Thoracic aorta (tissue), 2 donors: Measurements from ENCODE around the gene UBE2J2. TPM values are rescaled to one million over a fixed set of nuclear protein-coding genes. Genes with fewer than 3 reads are reported as not detected.
"Not testable (repeated sequence)": the region's sequence is repeated elsewhere in the genome, so short reads cannot be mapped to it uniquely, and the experiment has no call there.

Source experiments
- ATAC-seq: fragments of 150-250 bp; one replicate; pipeline ENCODE4 v1.8.0; 2017; ENCODE audit warnings: low read depth; ENCODE audit not compliant: insufficient number of reproducible peaks, low FRiP score
- DNase-seq: peaks from one replicate; pipeline ENCODE4 v3.0.0-alpha.2; 2020; ENCODE audit warnings: low spot score
- H3K27ac ChIP-seq, 2 donors: fragments of 200-600 bp; sonication (generic); 1 replicate in 1 of 2; 2 replicates in 1 of 2; pipeline ENCODE4 v1.5.1; 2016; ENCODE audit warnings: mild to moderate bottlenecking in 2 of 2, moderate library complexity in 2 of 2
- H3K27me3 ChIP-seq: fragments of 200-600 bp; sonication (generic); replicated peaks from 2 replicates; pipeline ENCODE4 v1.6.0; 2016; ENCODE audit warnings: mild to moderate bottlenecking; ENCODE audit not compliant: insufficient read depth
- H3K36me3 ChIP-seq: fragments of 200-600 bp; sonication (generic); one replicate; pipeline ENCODE4 v1.5.1; 2016
- H3K4me1 ChIP-seq, 2 donors: fragments of 200-600 bp; sonication (generic); 1 replicate in 1 of 2; 2 replicates in 1 of 2; pipeline versions ENCODE4 v1.5.1 to v1.6.0; 2016; ENCODE audit warnings: low read depth in 2 of 2, mild to moderate bottlenecking in 1 of 2; ENCODE audit not compliant: control insufficient read depth in 1 of 2
- H3K4me3 ChIP-seq: fragments of 200-600 bp; sonication (generic); 2 replicates; pipeline ENCODE4 v1.5.1; 2016; ENCODE audit warnings: mild to moderate bottlenecking
- H3K9me3 ChIP-seq: fragments of 200-600 bp; sonication (generic); 2 replicates; pipeline ENCODE4 v1.5.1; 2016
- CTCF ChIP-seq: fragments of 200-600 bp; sonication (generic); IDR thresholded peaks from one replicate; pipeline ENCODE4 v1.5.1; 2019; ENCODE audit warnings: antibody characterized with exemption
- total RNA-seq, 2 donors: library from RNA; depleted of rRNA; stranded (reverse); fragments of >200 nt; gene quantifications; one replicate each; pipeline versions ENCODE4 v1.1.0 to v1.2.3, GENCODE V29; 2016

UBE2J2 gene
- total RNA-seq, 2 donors from 2014 or later: 43.5 to 57.7 TPM

DNA sequence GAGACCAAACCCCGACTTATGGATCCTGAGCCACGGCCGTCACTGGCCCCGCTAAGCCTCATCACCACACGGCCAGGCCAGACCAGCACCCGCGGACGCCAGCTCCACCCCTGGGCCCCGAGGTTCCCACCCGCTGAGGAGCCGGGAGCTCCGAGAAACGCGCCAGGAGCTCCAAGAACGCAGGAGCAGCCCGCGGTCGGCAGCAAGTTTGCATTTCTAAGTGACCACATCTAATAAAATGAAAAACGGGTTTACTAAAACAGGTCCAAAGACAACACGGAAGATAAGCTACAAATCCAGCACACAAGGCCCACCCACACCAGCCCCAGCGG, 19.0 kb downstream of the UBE2J2 start:
- Histone ChIP-seq H3K27ac (no peak overlapping the region), H3K4me1 (no peaks in the 10 kb centered on the region), H3K36me3 (peaks cover 36% of the 10 kb centered on the region), H3K9me3 (no peaks in the 10 kb centered on the region), H3K27me3 (no peaks in the 10 kb centered on the region), H3K4me3 (no peak overlapping the region)
- TF ChIP-seq CTCF: no peak
- no peak for DNase-seq
- no peak for ATAC-seq

- Histone ChIP-seq H3K4me3 (no peak overlapping the region), H3K4me1 (no peaks in the 10 kb centered on the region), H3K9me3 (no peaks in the 10 kb centered on the region), H3K27me3 (no peaks in the 10 kb centered on the region), H3K27ac (no peak overlapping the region), H3K36me3 (peaks cover 36% of the 10 kb centered on the region)
- DNase-seq (no peak), ATAC-seq (no peak)
- no peak for TF ChIP-seq CTCF
Measured at GRCh38 chr1:1253972-1254666, 19.5 kb downstream of the UBE2J2 start.

- Histone ChIP-seq H3K36me3 (peaks cover 36% of the 10 kb centered on the region), H3K27ac (no peak overlapping the region), H3K27me3 (no peaks in the 10 kb centered on the region), H3K9me3 (no peaks in the 10 kb centered on the region), H3K4me3 (no peak overlapping the region), H3K4me1 (no peaks in the 10 kb centered on the region)
- ATAC-seq (no peak), DNase-seq (no peak)
- no peak for TF ChIP-seq CTCF
Measured at GRCh38 chr1:1253314-1253713, 20.3 kb downstream of the UBE2J2 start.

- Histone ChIP-seq H3K4me3 (no peak overlapping the region), H3K27me3 (no peaks in the 10 kb centered on the region), H3K27ac (no peak overlapping the region), H3K9me3 (no peaks in the 10 kb centered on the region), H3K36me3 (peaks cover 26% of the 10 kb centered on the region), H3K4me1 (no peaks in the 10 kb centered on the region)
- no peak for TF ChIP-seq CTCF
- ATAC-seq: no peak
- no peak for DNase-seq
Measured at GRCh38 chr1:1250786-1251284, 22.8 kb downstream of the UBE2J2 start.

- not testable (repeated sequence) for H3K4me3 ChIP-seq, DNase-seq, H3K27me3 ChIP-seq, H3K36me3 ChIP-seq, ATAC-seq, H3K9me3 ChIP-seq, H3K27ac ChIP-seq, H3K4me1 ChIP-seq
Measured at GRCh38 chr1:1248009-1248913, 25.4 kb downstream of the UBE2J2 start.
